ENCODE results near the gene CCR3.

DNA sequence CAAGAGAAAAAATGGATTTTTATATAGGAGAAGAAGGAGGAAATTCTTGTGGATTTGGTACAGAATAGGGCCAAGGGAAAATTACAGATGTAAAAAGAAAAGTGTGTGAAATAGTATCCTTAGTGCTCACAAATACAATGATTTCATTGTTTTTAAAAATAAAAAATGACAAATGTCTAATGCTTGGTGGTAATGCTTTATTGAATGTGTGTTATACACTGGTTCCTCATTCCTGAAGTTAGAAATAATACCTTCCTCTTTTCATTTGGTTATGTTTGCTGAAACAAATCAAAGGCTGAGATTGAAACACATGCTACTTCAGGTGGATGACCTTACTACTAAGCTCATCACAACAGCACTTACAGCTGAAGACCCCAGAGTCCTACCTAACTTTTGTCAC is 73.9 kb downstream of the CCR3 start:
- TF ChIP-seq, protein P1, sequence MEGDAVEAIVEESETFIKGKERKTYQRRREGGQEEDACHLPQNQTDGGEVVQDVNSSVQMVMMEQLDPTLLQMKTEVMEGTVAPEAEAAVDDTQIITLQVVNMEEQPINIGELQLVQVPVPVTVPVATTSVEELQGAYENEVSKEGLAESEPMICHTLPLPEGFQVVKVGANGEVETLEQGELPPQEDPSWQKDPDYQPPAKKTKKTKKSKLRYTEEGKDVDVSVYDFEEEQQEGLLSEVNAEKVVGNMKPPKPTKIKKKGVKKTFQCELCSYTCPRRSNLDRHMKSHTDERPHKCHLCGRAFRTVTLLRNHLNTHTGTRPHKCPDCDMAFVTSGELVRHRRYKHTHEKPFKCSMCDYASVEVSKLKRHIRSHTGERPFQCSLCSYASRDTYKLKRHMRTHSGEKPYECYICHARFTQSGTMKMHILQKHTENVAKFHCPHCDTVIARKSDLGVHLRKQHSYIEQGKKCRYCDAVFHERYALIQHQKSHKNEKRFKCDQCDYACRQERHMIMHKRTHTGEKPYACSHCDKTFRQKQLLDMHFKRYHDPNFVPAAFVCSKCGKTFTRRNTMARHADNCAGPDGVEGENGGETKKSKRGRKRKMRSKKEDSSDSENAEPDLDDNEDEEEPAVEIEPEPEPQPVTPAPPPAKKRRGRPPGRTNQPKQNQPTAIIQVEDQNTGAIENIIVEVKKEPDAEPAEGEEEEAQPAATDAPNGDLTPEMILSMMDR (IDR thresholded peaks at IDR 0.05), result no peak
- TF ChIP-seq ZFX (IDR thresholded peaks at IDR 0.05; ENCODE audit: borderline replicate concordance), result no peak
